GM06990 (cell line): ENCODE data around the gene TRANK1.

Experiments used
- DNase-seq: peaks from one replicate; pipeline ENCODE4 v3.0.0-alpha.2; 2011; ENCODE audit not compliant: insufficient read length; ENCODE audit errors: extremely low read depth
- H3K27me3 ChIP-seq: replicated peaks from 2 replicates; pipeline ENCODE4 v1.6.0; 2011; ENCODE audit warnings: low read length; ENCODE audit not compliant: control insufficient read depth, insufficient read depth
- H3K36me3 ChIP-seq: 2 replicates; pipeline ENCODE4 v1.5.1; 2011; ENCODE audit warnings: low read length; ENCODE audit not compliant: control insufficient read depth, insufficient read depth
- H3K4me3 ChIP-seq: replicated peaks from 2 replicates; pipeline ENCODE4 v1.5.1; 2011; ENCODE audit warnings: low read depth, mild to moderate bottlenecking, control low read depth, low read length
- CTCF ChIP-seq: IDR thresholded peaks from 2 replicates; pipeline ENCODE4 v1.5.1; 2011; ENCODE audit warnings: low read length, control low read depth, mild to moderate bottlenecking, inconsistent platforms; ENCODE audit not compliant: insufficient read depth, poor library complexity, severe bottlenecking

Gene TRANK1

DNA sequence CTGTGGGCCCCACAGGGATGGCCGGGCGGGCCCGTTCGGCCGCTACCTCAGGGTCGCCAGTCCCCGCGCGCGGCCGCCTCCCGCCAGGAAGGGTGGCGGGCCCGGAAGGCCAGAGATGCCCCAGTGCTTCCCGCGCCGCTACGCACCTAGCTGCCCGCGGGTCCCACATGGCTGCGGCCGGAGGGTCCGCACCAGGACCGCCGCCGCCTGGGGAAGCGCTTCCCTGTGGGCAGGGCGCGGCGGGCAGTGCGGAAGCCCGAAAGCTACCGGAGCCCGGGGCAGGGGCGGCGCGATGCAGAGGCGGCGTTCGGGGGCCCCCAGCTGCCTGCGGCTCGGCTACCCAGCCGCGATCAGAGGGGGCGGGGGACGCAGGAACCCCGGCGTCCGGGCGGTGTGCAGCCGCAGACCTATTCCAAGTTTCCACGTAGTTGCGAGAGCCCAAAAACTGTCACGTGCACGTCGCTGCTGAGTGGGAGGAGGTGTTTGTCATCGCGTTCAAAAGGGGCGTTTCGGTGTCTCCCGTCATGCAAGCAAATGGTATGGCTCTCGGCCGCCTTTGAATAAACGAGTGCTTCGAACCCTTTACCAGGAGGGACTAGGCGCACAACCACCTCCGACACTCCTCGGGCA is at the start of gene TRANK1:
Gene TRANK1 (minus strand): TSS at position 414 of the 630 bp plus-strand sequence. CDS start 245 bp downstream, at position 169.
- TF ChIP-seq CTCF, result no peak
- Histone ChIP-seq H3K4me3 (peak within 1 kb of the TSS; percentile 70), H3K36me3 (no peaks in the 10 kb centered on the region), H3K27me3 (no peaks in the 10 kb centered on the region)
- DNase-seq, result peak; percentile 34

- Histone ChIP-seq H3K4me3 (peak within 1 kb of the TSS; percentile 85), H3K36me3 (peaks cover 2% of the 10 kb centered on the region; the same call in 1 of the 2 replicates), H3K27me3 (no peaks in the 10 kb centered on the region)
- TF ChIP-seq CTCF, result no peak
- DNase-seq, result peak; percentile 95
Observed at GRCh38 chr3:36993326-36994283, 48.8 kb upstream of the TRANK1 start, which contains the start of gene MLH1. TSS of gene MLH1 (plus strand) at chr3:36993518. CDS start at chr3:36993548, 30 bp downstream.

GRCh38 chr3:36992806-36993325 is 48.0 kb upstream of the TRANK1 start, which contains the start of gene EPM2AIP1:
TSS of gene EPM2AIP1 (minus strand) at chr3:36993131. CDS start at chr3:36993077, 54 bp downstream.
- H3K4me3 ChIP-seq, result peak within 1 kb of the TSS; percentile 85
- H3K36me3 ChIP-seq, result no peaks in the 10 kb centered on the region; the same call in 1 of the 2 replicates
- no peaks in the 10 kb centered on the region for H3K27me3 ChIP-seq
- no peak for DNase-seq
- TF ChIP-seq CTCF, result peak; percentile 20

- no peak for TF ChIP-seq CTCF
- Histone ChIP-seq H3K36me3 (no peaks in the 10 kb centered on the region; the same call in 1 of the 2 replicates), H3K4me3 (peak overlapping the region; percentile 85), H3K27me3 (no peaks in the 10 kb centered on the region)
- DNase-seq, result no peak
Observed at GRCh38 chr3:36991923-36992805, 47.3 kb upstream of the TRANK1 start.

DNA sequence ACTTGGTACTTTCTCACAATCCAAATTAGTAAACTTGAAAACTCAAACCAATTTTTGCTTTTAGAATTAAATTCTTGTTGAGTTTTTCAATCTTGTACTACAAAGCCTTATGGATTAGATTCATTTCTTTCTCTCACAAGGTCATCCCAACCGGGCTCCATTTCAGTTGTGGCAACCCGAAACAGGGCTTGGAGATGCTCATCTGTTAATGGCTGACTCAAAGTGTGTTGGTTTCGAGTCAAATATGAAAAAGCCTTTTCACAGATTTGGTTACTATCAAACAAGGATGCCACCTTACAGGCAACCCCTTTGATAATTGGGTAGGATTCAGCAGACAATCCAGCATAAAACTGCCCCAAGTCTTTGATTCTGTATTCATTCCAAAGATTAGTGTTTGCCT is 46.3 kb upstream of the TRANK1 start:
- Histone ChIP-seq H3K27me3 (no peaks in the 10 kb centered on the region), H3K4me3 (peak overlapping the region; percentile 85), H3K36me3 (peaks cover 3% of the 10 kb centered on the region)
- no peak for TF ChIP-seq CTCF
- peak; percentile 39 for DNase-seq
